ENCODE data around the gene NOP53.
"Not testable (repeated sequence)": the region's sequence is repeated elsewhere in the genome, so short reads cannot be mapped to it uniquely, and the experiment has no call there.

Gene NOP53

DNA sequence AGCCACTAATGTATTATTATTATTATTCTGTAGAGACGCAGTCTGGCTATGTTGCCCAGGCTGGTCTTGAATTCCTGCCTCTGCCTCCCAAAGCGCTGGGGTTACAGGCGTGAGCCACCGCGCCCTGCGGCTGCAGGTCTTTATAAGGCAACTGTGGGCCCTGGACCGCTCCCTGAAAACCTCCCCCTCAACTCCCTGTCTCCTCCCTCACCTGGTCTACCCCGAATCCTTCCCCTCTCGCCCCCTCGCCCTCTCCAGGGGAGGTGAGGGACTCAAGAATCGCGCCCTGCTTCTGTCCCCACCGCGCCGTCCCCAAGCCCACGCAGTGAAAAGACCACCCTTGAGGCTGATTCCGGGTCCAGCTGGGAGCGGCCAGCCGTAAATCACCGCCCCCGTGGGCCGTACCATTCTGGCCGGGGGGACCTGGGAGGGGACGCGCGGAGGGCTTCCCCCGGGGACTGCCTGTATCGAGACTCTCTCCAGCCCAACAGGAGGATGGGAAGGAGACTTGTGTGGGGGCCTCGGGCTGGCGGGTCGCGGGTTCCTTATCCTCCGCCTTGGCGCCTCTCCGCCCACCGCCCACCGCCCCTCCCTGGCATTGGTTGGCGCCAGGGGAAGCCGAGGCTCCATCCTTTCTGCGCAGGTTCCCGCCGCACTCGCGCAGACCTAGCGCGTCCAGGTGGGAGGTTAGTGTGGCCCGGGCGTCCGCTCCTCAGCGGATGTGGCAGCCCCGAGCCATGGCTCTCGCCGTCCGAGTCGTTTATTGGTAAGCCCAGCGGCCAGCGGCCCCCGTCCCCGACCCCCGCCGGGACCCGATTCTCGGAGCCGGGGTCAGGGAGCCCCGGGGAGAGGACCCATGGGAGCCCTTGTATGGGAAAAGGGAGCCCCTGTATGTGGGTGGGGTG, 33.0 kb downstream of the NOP53 start, which contains the start of gene SELENOW:
SELENOW (plus strand) TSS at position 655 of the 905 bp plus-strand sequence; CDS start at position 738, 83 bp downstream.
- peak; percentile 16 for DNase-seq

DNA sequence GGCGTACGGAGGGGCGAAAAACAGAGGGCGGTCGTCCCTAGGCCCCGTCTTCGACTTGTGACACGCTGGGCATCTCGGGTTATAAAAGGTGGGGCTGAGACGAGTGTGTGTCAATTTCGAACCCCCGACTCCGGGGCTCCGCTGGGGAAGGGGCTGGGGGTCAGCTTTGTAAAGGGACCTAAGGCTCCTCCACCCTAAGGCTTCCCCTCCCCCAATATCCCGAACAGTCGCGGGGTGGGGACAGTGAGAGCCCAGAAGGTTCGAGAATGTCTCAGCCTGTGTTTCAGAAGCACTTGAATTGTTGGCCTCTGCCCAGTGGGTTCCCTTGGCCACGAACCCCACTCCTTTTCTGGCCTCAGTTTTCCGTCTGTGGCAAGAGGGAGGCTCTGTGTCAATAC, 33.6 kb downstream of the NOP53 start:
- no peak for DNase-seq

DNA sequence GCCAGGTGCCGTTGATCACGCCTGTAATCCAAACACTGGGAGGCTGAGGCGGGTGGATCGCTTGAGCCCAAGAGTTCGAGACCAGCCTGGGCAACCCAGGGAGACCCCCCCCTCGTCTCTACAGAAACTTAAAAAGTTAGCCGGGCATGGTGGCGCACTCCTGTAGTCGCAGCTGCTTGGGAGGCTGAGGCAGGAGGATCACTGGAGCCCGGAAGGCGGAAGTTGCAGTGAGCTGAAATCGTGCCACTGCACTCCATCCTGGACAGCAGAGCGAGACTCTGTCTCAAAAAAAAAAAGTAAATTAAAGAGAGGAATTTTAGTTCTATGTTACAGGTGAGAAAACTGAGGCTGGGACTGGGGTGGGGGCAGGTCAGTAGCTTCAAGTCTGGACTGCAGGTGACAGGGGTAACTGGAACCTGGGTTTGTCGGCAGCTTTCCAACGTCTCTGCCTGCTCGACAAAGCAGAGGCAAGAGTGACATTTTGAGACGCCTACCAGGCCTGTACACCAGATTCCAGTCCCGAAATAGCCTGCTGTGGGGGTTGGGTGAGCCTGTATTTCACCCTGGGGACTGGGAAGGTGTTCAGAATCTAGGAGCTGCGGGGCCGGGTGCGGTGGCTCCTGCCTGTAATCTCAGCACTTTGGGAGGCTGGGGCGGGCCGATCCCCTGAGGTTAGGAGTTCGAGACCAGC, 34.3 kb downstream of the NOP53 start:
- no peak for DNase-seq

DNA sequence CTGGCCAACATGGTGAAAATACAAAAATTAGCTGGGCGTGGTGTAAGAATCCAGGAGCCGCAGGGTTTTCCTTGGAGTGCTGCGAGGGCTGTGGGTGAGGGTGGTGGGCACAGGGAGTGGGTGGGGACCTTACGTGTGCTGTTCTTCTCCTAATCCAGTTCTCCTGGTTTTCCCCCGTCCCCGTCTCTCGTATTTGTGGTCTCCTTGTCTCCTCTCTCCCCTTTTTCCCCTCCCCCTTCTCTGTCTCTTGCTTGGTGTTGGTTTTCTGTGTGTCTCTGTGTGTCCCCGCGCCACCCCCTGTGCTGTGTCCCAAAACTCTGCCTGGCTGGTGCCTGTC, 34.8 kb downstream of the NOP53 start:
- DNase-seq, result no peak

DNA sequence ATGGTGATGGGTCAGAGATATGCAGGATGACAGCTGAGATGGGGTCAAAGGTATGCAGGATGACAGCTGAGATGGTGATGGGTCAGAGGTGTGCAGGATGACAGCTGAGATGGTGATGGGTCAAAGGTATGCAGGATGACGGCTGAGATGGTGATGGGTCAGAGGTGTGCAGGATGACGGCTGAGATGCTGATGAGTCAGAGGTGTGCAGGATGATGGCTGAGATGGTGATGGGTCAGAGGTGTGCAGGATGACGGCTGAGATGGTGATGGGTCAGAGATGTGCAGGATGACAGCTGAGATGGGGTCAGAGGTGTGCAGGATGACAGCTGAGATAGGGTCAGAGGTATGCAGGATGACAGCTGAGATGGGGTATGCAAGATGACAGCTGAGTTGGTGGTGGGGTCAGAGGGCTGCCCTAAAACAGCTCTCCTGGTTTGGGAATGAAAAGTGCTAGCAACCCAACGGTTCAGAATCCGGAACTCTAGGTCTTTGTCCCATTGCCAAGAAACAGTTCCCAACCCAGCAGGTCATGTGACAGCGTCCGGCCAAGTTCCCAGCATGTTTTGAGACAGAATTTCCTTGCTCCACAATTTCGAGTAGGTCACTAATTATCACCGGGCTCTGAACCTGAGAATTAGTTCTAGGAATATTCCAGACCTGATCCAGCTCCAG, 36.4 kb downstream of the NOP53 start:
- no peak for DNase-seq

DNA sequence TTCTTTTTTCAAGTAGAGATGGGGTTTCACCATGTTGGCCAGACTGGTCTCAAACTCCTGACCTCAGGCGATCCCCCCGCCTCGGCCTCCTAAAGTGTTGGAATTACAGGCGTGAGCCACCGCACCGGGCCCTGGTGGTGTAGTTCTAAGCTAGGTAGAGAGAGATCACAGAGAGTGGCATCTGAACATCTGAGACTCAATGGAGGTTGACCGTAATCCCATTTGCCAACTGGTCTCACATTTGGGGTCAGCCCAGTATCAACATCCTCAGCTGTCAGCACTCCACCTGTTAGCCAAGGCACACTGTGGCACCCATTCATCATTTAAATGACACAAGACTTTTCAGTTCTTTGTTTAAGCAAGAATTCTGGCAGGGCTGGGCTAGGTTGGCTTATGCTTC, 41.2 kb downstream of the NOP53 start:
- DNase-seq, result no peak

DNA sequence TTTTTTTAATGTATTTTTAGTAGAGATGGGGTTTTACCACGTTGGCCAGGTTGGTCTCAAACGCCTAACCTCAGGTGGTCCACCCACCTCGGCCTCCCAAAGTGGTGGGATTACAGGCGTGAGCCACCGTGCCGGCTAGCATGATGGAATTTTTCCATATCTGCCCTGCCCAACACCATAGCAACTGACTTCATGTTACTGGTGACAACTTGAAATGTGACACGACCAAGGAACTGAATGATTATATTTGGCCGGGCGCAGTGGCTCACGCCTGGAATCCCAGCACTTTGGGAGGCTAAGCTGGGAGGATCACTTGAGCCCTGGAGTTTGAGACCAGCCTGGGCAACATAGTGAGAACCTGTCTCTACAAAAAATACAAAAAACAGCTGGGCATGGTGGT, 42.0 kb downstream of the NOP53 start:
- DNase-seq, result not testable (repeated sequence)

DNA sequence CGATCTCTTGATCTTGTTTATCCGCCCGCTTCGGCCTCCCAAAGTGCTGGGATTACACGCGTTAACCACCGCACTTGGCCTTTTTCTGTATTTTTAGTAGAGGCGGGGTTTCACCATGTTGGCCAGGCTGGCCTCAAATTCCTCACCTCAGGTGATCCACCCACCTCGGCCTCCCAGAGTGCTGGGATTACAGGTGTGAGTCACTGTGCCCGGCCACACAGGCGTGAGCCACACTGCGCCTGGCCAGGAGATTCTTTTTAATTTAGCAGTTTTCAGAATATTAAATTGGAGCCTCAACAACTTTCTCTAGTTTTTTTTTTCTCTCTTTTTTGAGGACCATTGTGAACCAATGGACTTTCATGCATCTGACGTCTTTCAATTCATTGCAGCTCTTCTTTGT, 44.5 kb downstream of the NOP53 start:
- DNase-seq, result not testable (repeated sequence)

DNA sequence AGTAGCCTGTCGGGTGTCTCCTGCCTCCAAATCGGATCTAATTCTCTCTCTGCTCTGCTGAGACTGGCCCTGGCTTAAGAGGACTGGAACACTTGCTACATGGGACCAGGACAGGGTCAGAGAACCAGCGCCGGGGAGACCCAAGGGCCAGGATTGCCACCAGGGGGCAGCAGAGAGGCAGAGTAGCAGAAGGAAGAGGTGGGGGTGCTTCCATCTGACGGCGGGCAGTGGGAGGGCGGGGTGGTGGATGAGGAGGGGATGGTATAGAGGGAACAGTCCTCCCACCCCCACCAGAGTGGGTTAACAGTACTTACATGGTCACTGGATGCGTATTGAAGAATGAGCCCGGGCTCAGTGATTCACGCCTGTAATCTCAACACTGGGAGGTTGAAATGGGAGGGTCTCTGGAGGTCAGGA, 45.1 kb downstream of the NOP53 start:
- no peak for DNase-seq

DNA sequence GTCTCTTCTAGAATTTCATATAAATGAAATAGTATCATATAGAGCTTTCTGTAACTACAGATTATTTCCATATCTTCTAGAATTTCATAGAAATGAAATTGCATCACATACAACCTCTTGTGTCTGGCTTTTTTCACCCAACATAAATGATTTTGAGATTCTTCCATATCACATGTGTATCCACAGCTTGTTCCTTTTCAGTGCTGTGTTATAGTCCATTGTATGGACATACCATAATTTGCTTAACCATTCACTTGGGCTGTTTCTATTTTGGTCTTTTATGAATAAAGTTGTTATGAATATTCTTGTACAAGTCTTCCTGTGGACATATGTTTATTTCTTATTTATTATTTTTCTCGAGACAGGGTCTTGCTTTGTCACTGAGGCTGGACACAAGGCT, 47.3 kb downstream of the NOP53 start:
- DNase-seq, result no peak

DNA sequence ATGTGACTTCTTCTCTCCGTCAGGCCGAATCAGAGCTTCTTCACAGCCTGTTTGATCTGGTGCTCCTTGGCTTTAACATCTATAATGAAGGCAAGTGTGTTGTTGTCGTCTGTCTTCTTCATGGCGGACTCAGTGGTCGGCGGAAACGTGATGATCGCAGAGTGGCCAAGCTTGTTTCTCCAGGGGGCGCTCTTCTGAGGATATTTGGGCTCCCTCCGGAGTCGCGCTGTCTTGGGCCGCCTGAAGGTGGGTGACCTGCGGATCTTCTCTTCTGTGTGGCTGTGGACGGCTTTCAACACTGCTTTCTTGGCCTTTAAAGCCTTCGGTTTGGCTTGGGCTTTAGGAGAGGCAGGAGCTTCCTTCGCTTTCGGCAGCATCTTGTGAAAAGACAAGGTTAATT, 49.2 kb downstream of the NOP53 start:
- DNase-seq, result no peak

DNA sequence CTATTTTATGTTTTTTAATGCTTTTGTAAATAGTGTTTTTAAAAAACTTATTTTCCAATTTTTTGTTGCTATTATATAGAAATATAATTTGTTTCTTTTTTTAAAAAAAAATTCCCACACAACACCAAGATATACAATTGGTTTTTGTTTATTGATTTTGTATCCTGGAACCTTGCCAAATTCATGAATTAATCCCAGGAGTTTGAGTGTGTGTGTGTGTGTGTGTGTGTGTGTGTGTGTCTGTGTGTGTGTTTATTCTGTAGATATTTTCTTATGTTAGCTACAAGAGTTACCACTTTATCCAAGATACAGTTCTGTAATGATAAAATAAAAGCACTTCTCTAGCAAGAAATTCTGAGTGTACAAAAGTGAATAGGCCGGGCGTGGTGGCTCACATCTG, 51.4 kb downstream of the NOP53 start:
- DNase-seq, result no peak

DNA sequence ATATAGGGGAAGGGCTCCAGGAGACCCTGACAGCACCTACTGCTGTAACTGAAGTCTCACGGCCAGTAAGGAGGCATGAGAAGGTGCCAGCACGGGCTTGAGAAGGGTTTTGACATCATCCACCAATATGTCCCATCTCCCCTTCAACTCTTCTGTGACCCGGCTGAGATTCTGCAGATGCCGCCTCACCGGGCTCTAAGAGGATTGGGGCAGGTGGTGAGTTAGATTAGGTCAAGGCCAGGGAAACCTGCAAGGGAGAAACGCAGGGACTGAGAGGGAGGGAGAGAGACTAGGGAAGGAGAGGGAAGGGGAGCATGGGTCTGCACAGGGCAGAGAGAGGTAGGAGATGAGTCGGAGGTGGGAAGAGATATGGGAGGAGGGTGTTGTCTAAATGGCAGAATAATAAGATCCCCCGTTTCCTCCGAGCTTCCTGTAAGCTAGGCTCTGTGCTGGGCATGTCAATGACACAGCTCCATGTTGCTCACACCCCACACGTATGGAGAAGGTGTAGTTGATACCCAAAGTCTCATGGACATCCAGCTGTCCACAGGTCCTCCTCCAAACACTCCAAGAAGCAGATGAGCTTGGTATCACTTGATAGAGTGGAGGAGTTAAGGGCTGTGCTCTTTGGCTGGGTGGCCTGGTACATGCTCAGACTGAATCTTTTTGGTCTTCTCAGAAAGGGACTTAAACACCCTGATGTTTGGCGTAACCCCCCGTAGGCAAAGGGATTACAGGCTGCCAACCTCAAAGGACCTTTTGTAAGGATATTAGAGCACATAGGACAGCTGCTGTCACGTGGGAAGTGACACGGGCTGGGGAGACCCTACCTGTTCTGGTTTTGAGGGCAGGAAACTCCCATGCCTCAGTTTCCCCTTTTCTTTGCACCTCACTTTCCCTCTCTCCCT, 52.9 kb downstream of the NOP53 start:
- DNase-seq, result no peak

DNA sequence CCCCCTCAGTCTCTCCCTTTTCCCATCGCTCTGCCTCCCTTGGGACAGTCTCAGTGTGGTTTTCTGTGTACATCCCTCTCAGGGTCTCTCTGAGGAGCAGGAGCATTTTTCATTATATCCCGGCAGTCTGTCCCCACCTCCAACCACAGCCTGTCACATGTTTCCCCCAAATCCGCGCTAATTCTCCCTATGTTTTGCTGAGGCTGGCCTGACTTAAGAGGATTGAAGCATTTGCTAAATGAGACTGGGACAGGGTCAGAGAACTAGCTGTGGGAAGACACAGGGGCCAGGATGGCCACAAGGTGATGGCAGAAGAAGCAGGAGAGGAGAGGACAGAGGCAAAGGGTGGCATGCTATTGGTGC, 53.5 kb downstream of the NOP53 start:
- DNase-seq, result no peak

DNA sequence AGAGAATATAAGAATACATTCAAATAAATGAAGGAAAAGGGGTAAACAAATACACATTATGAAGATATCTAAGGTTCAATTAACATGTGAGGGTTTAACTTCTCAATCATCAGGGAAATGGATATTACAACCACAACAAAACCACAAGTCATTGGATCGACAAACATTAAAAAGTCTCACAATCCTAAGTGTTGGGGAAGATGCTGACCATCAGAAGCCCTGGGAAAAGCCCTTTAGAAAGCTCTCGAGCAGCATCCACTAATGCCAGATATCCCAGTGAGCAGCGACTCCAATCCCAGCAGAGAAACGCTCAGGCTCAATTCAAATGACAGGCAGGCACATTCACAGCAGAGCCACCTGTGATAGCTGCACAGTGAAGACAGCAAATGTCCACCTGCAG, 55.9 kb downstream of the NOP53 start:
- DNase-seq, result no peak

DNA sequence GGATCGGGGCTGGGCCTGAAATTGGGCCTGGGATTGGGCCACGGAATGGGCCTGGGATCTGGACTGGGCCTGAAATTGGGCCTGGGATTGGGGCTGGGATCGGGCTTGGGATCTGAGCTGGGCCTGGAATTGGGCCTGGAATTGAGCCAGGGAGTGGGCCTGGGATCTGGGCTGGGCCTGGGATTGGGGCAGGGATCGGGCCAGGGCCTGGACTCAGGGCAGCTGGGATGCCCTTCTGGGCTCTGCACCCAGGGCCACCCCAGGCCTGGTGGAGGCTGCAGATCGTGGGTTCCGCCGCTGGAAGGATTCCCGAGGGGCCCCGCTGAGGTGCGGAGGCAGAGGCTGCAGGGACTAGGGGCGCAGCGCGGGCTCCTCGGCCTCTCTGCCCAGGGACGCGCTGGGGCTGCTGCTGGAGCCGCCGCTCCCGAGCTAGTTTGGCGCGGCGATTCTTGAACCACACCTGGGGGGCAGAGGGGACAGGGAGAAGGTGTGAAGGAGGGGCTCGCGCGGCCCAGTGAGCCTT, 57.2 kb downstream of the NOP53 start:
- DNase-seq, result no peak

DNA sequence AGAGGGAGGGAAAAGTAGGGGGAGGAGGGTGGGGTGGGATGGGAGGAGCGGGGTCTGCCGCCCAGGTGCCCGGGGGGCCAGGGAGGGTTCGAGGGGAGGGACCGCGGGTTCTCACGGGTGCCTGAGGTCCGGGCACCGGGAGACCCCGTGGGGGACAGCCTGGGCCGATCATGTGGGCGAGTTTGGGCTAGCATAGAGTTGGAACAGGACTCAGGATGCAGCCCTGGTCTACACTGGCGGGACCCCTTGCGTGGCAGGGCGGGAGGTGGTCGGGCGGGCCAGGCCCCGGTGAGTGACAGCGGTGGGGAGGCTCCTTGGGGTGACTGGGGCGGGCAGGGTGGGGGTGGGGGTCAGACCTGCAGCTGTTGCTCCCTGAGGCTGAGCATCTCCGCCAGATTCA, 57.8 kb downstream of the NOP53 start:
- not testable (repeated sequence) for DNase-seq

DNA sequence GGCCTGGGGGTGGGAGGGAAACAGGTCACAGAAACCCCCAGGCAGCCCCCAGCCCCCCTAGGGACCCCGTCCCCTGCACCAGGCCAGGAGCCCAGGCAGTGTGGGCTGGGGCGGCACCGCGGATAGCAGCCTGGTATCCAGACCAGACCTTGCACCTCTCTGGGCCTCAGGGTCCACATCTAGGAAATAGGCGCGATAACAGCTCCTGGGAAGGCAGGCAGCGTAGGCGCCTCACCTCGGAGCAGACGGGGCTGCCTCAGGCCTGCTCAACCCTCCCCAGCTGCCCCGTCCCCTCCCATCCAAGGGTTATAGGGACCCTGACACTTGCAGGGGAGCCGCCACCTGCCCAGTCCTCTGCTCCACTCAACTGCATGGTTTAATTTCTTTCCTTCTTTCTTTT, 58.3 kb downstream of the NOP53 start:
- not testable (repeated sequence) for DNase-seq

DNA sequence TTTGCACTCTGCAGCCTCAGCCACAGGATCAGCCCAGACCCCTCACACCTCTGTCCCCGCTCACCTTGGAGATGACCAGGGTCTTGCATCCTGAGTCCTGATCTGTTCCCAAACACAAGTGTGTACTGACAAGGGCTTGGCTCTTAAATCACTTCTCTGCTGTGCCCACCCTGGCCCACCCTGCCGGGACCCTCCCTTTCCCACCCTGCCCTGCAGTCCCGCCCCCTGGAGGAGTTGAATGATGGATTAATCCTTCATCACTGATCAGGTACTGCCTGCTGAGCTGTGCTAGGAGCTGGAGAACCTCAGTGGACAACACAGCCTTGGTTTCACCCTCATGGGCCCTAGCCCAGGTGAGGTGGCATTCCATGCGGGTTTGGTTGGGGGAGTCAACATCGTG, 59.1 kb downstream of the NOP53 start, which contains the start of gene TPRX1:
TPRX1 (minus strand) TSS at position 101 of the 400 bp plus-strand sequence; CDS start at position 89, 12 bp downstream.
- DNase-seq, result not testable (repeated sequence)

DNA sequence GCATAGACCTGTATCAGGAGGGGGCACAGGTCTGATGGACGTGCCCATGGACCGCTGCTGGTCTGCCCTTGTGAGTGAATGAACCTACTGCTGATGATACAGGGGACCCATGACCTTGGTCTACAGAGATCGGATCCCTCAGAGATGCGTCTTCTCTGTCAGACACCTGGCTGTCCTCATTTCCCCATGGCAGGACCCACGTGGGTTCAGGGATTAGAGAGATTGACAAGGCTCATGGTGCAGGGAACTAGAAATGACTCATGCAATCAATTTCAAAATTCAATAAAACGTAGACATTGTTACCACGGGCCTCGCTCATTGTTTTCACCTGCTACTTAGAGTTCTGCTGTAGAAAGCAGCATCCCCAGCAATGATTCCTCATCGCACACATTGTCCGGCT, 60.0 kb downstream of the NOP53 start:
- DNase-seq, result no peak

DNA sequence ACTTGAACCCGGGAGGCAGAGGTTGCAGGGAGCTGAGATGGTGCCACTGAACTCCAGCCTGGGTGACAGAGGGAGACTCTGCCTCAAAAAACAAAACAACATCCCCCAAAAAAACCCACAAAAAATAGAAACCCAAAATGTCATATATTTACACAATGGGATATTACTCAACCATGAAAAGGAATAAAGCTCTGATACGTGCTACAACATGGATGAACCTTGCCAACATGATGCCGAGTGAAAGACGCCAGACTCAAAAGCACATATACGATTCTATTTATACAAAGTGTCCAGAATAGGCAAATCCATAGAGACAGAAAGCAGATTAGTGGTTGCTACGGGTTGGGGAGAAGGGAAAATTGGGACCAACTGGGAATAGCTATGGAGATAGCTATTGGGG, 61.1 kb downstream of the NOP53 start:
- DNase-seq, result no peak

All from NCI-H187 treated with DMSO at 0.1 percent for 48 hours (cell line).